ENCODE results near the gene CCDC71L. TPM values are rescaled to one million over a fixed set of nuclear protein-coding genes. Genes with fewer than 3 reads are reported as not detected.
"Not testable (repeated sequence)": the region's sequence is repeated elsewhere in the genome, so short reads cannot be mapped to it uniquely, and the experiment has no call there.

The CCDC71L gene
- total RNA-seq, 1 donor: 40.6 TPM

GRCh38 chr7:106681815-106682495, 21.0 kb upstream of the CCDC71L start:
- peak; percentile 77 for DNase-seq (ENCODE audit: low read depth)
- H3K4me3 ChIP-seq (ENCODE audit: low read depth, low read length): no peak overlapping the region
- TF ChIP-seq CTCF (IDR thresholded peaks at IDR 0.05; ENCODE audit: insufficient read depth, low read length): no peak

GRCh38 chr7:106679153-106679931, 18.4 kb upstream of the CCDC71L start:
- no peak for TF ChIP-seq CTCF (IDR thresholded peaks at IDR 0.05; ENCODE audit: insufficient read depth, low read length)
- peak; percentile 69 for DNase-seq (ENCODE audit: low read depth)
- no peak overlapping the region for H3K4me3 ChIP-seq (ENCODE audit: low read depth, low read length)

- no peak overlapping the region for H3K4me3 ChIP-seq (ENCODE audit: low read depth, low read length)
- no peak for TF ChIP-seq CTCF (IDR thresholded peaks at IDR 0.05; ENCODE audit: insufficient read depth, low read length)
- no peak for DNase-seq (ENCODE audit: low read depth)
Observed at GRCh38 chr7:106678795-106679152, 17.8 kb upstream of the CCDC71L start.

GRCh38 chr7:106676506-106676905, 15.5 kb upstream of the CCDC71L start:
- DNase-seq (ENCODE audit: low read depth); H3K4me3 ChIP-seq (ENCODE audit: low read depth, low read length): not testable (repeated sequence)

- DNase-seq (ENCODE audit: low read depth); H3K4me3 ChIP-seq (ENCODE audit: low read depth, low read length): not testable (repeated sequence)
Observed at GRCh38 chr7:106673688-106674087, 12.7 kb upstream of the CCDC71L start.

GRCh38 chr7:106671930-106672329, 11.0 kb upstream of the CCDC71L start:
- H3K4me3 ChIP-seq (ENCODE audit: low read depth, low read length); DNase-seq (ENCODE audit: low read depth): not testable (repeated sequence)

- no peak overlapping the region for H3K4me3 ChIP-seq (ENCODE audit: low read depth, low read length)
- DNase-seq (ENCODE audit: low read depth): no peak
- TF ChIP-seq CTCF (IDR thresholded peaks at IDR 0.05; ENCODE audit: insufficient read depth, low read length): no peak
Observed at GRCh38 chr7:106671160-106671559, 10.2 kb upstream of the CCDC71L start.

- H3K4me3 ChIP-seq (ENCODE audit: low read depth, low read length): no peak overlapping the region
- no peak for DNase-seq (ENCODE audit: low read depth)
- no peak for TF ChIP-seq CTCF (IDR thresholded peaks at IDR 0.05; ENCODE audit: insufficient read depth, low read length)
Observed at GRCh38 chr7:106668861-106669524, 8.0 kb upstream of the CCDC71L start.
